Hepatocyte (in vitro differentiated cells): ENCODE measurements around the gene NIT2. TPM values are rescaled to one million over a fixed set of nuclear protein-coding genes. Genes with fewer than 3 reads are reported as not detected.

Experiments
- DNase-seq: peaks from one replicate; pipeline ENCODE4 v3.0.0-alpha.2; 2016; ENCODE audit warnings: low spot score
- H2AFZ ChIP-seq: fragments of 200-600 bp; sonication (generic); 2 replicates; pipeline ENCODE4 v1.6.0; 2016; ENCODE audit warnings: antibody characterized with exemption, mild to moderate bottlenecking
- H3K27ac ChIP-seq: fragments of 200-600 bp; sonication (generic); 2 replicates; pipeline ENCODE4 v1.5.1; 2016; ENCODE audit warnings: mild to moderate bottlenecking
- H3K27me3 ChIP-seq: fragments of 200-600 bp; sonication (generic); 2 replicates; pipeline ENCODE4 v1.6.1; 2016
- H3K36me3 ChIP-seq: fragments of 200-600 bp; sonication (generic); replicated peaks from 2 replicates; pipeline ENCODE4 v1.5.1; 2016; ENCODE audit warnings: low read depth; ENCODE audit not compliant: insufficient read depth
- H3K4me1 ChIP-seq: fragments of 200-600 bp; sonication (generic); 2 replicates; pipeline ENCODE4 v1.5.1; 2016; ENCODE audit warnings: mild to moderate bottlenecking, moderate library complexity; ENCODE audit not compliant: insufficient read depth
- H3K4me2 ChIP-seq: fragments of 200-600 bp; sonication (generic); 2 replicates; pipeline ENCODE4 v1.6.0; 2016
- H3K4me3 ChIP-seq: fragments of 200-600 bp; sonication (generic); 2 replicates; pipeline ENCODE4 v1.5.1; 2016; ENCODE audit warnings: mild to moderate bottlenecking
- H3K79me2 ChIP-seq: fragments of 200-600 bp; sonication (generic); 2 replicates; pipeline ENCODE4 v1.6.0; 2017; ENCODE audit warnings: mild to moderate bottlenecking
- H3K9me2 ChIP-seq: fragments of 200-600 bp; sonication (generic); replicated peaks from 2 replicates; pipeline ENCODE4 v1.6.0; 2017; ENCODE audit warnings: mild to moderate bottlenecking; ENCODE audit not compliant: insufficient read depth
- H3K9me3 ChIP-seq: fragments of 200-600 bp; sonication (generic); 2 replicates; pipeline ENCODE4 v1.5.1; 2016; ENCODE audit warnings: low read depth, mild to moderate bottlenecking
- H4K20me1 ChIP-seq: fragments of 200-600 bp; sonication (generic); 2 replicates; pipeline ENCODE4 v1.6.0; 2016; ENCODE audit warnings: mild to moderate bottlenecking; ENCODE audit not compliant: insufficient read depth, poor library complexity, severe bottlenecking
- CTCF ChIP-seq: fragments of 200-600 bp; sonication (generic); IDR thresholded peaks from 2 replicates; pipeline ENCODE4 v1.5.1; 2016; ENCODE audit warnings: antibody characterized with exemption, mild to moderate bottlenecking; ENCODE audit not compliant: poor library complexity
- EZH2 ChIP-seq: fragments of 200-600 bp; sonication (generic); IDR thresholded peaks from 2 replicates; pipeline ENCODE4 v1.6.1; 2016; ENCODE audit warnings: antibody characterized with exemption, mild to moderate bottlenecking, borderline replicate concordance
- EZH2phosphoT487 ChIP-seq: fragments of 200-600 bp; sonication (generic); IDR thresholded peaks from one replicate; pipeline ENCODE4 v1.6.1; 2018; ENCODE audit warnings: antibody characterized with exemption, mild to moderate bottlenecking, low read depth, moderate library complexity; ENCODE audit not compliant: unreplicated experiment, severe bottlenecking
- WGBS: methylation state at CpG from one replicate; pipeline ENCODE4 v1.1.6; 2016; ENCODE audit warnings: low lambda C conversion rate; ENCODE audit errors: missing lambda C conversion rate; 5-methylcytosine and 5-hydroxymethylcytosine counted together
- polyA plus RNA-seq: library from polyadenylated mRNA; unstranded; fragments of >200 nt; fragmentation: Nextera tagmentation; extraction: Ambion mirVana; gene quantifications from 2 replicates; pipeline ENCODE4 v1.2.1, GENCODE V29; 2016
- total RNA-seq: library from RNA; depleted of rRNA; stranded (reverse); fragments of >200 nt; gene quantifications from 2 replicates; pipeline ENCODE4 v1.2.3, GENCODE V29; 2014

NIT2 gene
- total and polyA plus RNA-seq, 2 experiments from 2014 or later = 45.2 to 96.9 TPM

GRCh38 chr3:100364421-100364820, 29.9 kb downstream of the NIT2 start:
- Histone ChIP-seq H3K27me3 (no peaks in the 10 kb centered on the region), H3K79me2 (no peaks in the 10 kb centered on the region), H3K9me2 (no peaks in the 10 kb centered on the region), H3K4me1 (no peaks in the 10 kb centered on the region), H3K4me2 (no peak overlapping the region), H2AFZ (no peak overlapping the region), H3K27ac (no peak overlapping the region), H3K4me3 (no peak overlapping the region), H3K9me3 (no peaks in the 10 kb centered on the region), H4K20me1 (no peaks in the 10 kb centered on the region), H3K36me3 (no peaks in the 10 kb centered on the region)
- 99% methylated on average over 3 of the region's 3 CpGs for WGBS
- TF ChIP-seq CTCF (no peak), EZH2phosphoT487 (no peak), EZH2 (no peak)
- DNase-seq = no peak

GRCh38 chr3:100366424-100366823, 31.9 kb downstream of the NIT2 start:
- Histone ChIP-seq H3K4me2 (no peak overlapping the region), H3K4me3 (no peak overlapping the region), H3K79me2 (no peaks in the 10 kb centered on the region), H4K20me1 (no peaks in the 10 kb centered on the region), H3K9me2 (no peaks in the 10 kb centered on the region), H3K9me3 (no peaks in the 10 kb centered on the region), H3K27ac (no peak overlapping the region), H3K27me3 (no peaks in the 10 kb centered on the region), H2AFZ (no peak overlapping the region), H3K4me1 (no peaks in the 10 kb centered on the region), H3K36me3 (no peaks in the 10 kb centered on the region)
- no peak for DNase-seq
- TF ChIP-seq CTCF = no peak
- 92% methylated on average over 2 of the region's 2 CpGs for WGBS

GRCh38 chr3:100368441-100368840, 33.9 kb downstream of the NIT2 start:
- Histone ChIP-seq H3K4me3 (no peak overlapping the region), H3K27ac (no peak overlapping the region), H2AFZ (no peak overlapping the region), H3K36me3 (peaks cover 5% of the 10 kb centered on the region), H3K9me2 (no peaks in the 10 kb centered on the region), H3K27me3 (no peaks in the 10 kb centered on the region), H3K79me2 (peaks cover 4% of the 10 kb centered on the region), H3K4me2 (no peak overlapping the region), H3K4me1 (no peaks in the 10 kb centered on the region), H4K20me1 (no peaks in the 10 kb centered on the region), H3K9me3 (no peaks in the 10 kb centered on the region)
- DNase-seq = no peak
- WGBS = 95% methylated on average over 8 of the region's 8 CpGs
- TF ChIP-seq EZH2phosphoT487 (no peak), EZH2 (no peak)

- Histone ChIP-seq H3K4me2 (no peak overlapping the region), H2AFZ (no peak overlapping the region), H3K27ac (no peak overlapping the region), H3K4me1 (no peaks in the 10 kb centered on the region), H3K4me3 (no peak overlapping the region), H3K9me3 (no peaks in the 10 kb centered on the region), H4K20me1 (no peaks in the 10 kb centered on the region), H3K36me3 (peaks cover 5% of the 10 kb centered on the region), H3K9me2 (no peaks in the 10 kb centered on the region), H3K27me3 (no peaks in the 10 kb centered on the region), H3K79me2 (peaks cover 7% of the 10 kb centered on the region)
- no peak for TF ChIP-seq EZH2phosphoT487
- TF ChIP-seq CTCF = no peak
- no peak for TF ChIP-seq EZH2
- no peak for DNase-seq
- WGBS = 95% methylated on average over 1 of the region's 1 CpG
These were observed 36.2 kb downstream of the NIT2 start for GRCh38 chr3:100370756-100371155.
